HL-60 (cell line): ENCODE measurements around the gene SIRT4.

Source experiments
- DNase-seq, 2 experiments: peaks; one replicate each; pipeline ENCODE4 v3.0.0-alpha.2; 2010 to 2020; ENCODE audit warnings: low read depth in 1 of 2, low spot score in 1 of 2
- H3K27ac ChIP-seq: fragments of 250-450 bp; sonication (Bioruptor Pico); replicated peaks from 2 replicates; pipeline ENCODE4 v1.5.1; 2020; ENCODE audit warnings: mild to moderate bottlenecking, moderate library complexity
- H3K27me3 ChIP-seq: fragments of 250-450 bp; sonication (Bioruptor Pico); 2 replicates; pipeline ENCODE4 v1.5.1; 2021; ENCODE audit warnings: mild to moderate bottlenecking, moderate library complexity; ENCODE audit not compliant: insufficient read depth, poor library complexity, severe bottlenecking
- H3K4me3 ChIP-seq: replicated peaks from 2 replicates; pipeline ENCODE4 v1.5.1; 2011; ENCODE audit warnings: mild to moderate bottlenecking, control low read depth, low read length; ENCODE audit not compliant: insufficient read depth
- GABPA ChIP-seq: IDR thresholded peaks from 2 replicates; pipeline ENCODE4 v1.6.1; 2012; ENCODE audit warnings: low read depth
- POLR2AphosphoS5 ChIP-seq: IDR thresholded peaks from 2 replicates; pipeline ENCODE4 v1.6.1; 2012; ENCODE audit warnings: low read depth
- REST ChIP-seq: IDR thresholded peaks from 2 replicates; pipeline ENCODE4 v1.6.1; 2012; ENCODE audit warnings: low read depth; ENCODE audit not compliant: insufficient replicate concordance
- SPI1 ChIP-seq: IDR thresholded peaks from 2 replicates; pipeline ENCODE4 v1.6.1; 2012; ENCODE audit warnings: low read depth, mild to moderate bottlenecking, borderline replicate concordance
- TF ChIP-seq, protein P1 (sequence below): IDR thresholded peaks from one replicate; pipeline ENCODE4 v1.5.1; 2011; ENCODE audit warnings: low read length, control low read depth, inconsistent platforms; ENCODE audit not compliant: insufficient read depth

Gene SIRT4

GRCh38 chr12:120346681-120347080 is 44.6 kb downstream of the SIRT4 start:
- DNase-seq = no peak
- H3K27ac ChIP-seq = no peak overlapping the region
- TF ChIP-seq, protein P1, sequence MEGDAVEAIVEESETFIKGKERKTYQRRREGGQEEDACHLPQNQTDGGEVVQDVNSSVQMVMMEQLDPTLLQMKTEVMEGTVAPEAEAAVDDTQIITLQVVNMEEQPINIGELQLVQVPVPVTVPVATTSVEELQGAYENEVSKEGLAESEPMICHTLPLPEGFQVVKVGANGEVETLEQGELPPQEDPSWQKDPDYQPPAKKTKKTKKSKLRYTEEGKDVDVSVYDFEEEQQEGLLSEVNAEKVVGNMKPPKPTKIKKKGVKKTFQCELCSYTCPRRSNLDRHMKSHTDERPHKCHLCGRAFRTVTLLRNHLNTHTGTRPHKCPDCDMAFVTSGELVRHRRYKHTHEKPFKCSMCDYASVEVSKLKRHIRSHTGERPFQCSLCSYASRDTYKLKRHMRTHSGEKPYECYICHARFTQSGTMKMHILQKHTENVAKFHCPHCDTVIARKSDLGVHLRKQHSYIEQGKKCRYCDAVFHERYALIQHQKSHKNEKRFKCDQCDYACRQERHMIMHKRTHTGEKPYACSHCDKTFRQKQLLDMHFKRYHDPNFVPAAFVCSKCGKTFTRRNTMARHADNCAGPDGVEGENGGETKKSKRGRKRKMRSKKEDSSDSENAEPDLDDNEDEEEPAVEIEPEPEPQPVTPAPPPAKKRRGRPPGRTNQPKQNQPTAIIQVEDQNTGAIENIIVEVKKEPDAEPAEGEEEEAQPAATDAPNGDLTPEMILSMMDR = no peak
- TF ChIP-seq REST (no peak), POLR2AphosphoS5 (no peak), GABPA (no peak), SPI1 (no peak)
- no peak overlapping the region for H3K4me3 ChIP-seq
- H3K27me3 ChIP-seq = no peaks in the 10 kb centered on the region

DNA sequence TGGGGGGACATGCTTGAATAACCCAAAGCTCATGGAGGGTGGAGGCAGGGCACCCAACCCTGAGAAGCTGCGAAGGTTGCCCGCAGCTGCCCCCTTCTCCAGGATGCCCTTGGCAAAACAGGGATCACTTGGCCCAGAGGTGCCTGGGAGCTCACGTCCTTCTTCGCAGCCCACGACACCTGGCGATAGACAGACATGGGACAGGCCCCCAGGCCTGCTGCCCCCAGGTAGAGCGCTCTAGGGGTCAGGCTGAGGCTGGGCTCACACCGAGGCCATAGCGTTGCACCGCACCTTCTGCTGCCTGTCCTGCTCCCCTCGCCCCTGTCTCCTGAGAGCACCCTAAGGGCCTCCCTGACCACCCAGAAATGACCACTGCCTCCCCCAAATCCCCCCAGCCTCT is 45.6 kb downstream of the SIRT4 start:
- no peak for DNase-seq
- H3K4me3 ChIP-seq = no peak overlapping the region

GRCh38 chr12:120350576-120351350 is 48.6 kb downstream of the SIRT4 start:
- TF ChIP-seq SPI1 (no peak), REST (no peak), POLR2AphosphoS5 (no peak)
- H3K27me3 ChIP-seq = no peaks in the 10 kb centered on the region
- no peak overlapping the region for H3K27ac ChIP-seq
- no peak overlapping the region for H3K4me3 ChIP-seq
- DNase-seq = no peak

More for the DNA sequence above, 45.6 kb downstream of the SIRT4 start:
- no peak overlapping the region for H3K27ac ChIP-seq
- H3K27me3 ChIP-seq = no peaks in the 10 kb centered on the region
- TF ChIP-seq POLR2AphosphoS5 = no peak
- TF ChIP-seq GABPA = no peak

GRCh38 chr12:120352117-120352516 is 50.0 kb downstream of the SIRT4 start:
- H3K4me3 ChIP-seq = no peak overlapping the region
- TF ChIP-seq SPI1 (no peak), POLR2AphosphoS5 (no peak), REST (no peak), GABPA (no peak)
- TF ChIP-seq, protein P1 = no peak
- peaks cover 3% of the 10 kb centered on the region for H3K27me3 ChIP-seq
- no peak overlapping the region for H3K27ac ChIP-seq
- DNase-seq = no peak
